GM19372 (cell line): ENCODE data around the gene TNFSF13B.
"Not testable (repeated sequence)": the region's sequence is repeated elsewhere in the genome, so short reads cannot be mapped to it uniquely, and the experiment has no call there.

Source experiments
- ATAC-seq: cut with Tn5 transposase; IDR thresholded peaks from one replicate; pipeline ENCODE4 v1.9.1; 2021; ENCODE audit warnings: mild to moderate bottlenecking, low read depth, moderate library complexity; ENCODE audit not compliant: unreplicated experiment

Gene TNFSF13B

DNA sequence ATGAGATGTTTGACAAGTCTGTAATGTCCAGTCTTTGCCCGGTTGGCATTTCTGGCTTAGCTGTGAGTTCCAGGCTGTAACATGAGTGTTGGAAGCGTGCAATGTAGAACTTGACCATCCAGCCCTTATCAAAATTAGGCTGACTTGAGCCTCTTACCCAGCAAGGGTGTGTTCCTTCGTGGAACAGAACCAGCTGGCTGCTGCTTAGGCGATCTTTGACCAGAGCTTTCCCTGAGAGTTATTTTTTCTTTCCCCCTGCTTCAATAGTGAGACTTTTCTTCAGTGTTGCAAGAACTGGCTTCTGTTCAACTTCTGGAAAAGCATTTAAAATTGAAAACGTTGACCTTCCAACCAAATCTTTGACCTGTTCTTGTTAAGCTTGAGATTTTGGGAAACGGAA, 6.5 kb downstream of the TNFSF13B start:
- ATAC-seq = no peak

DNA sequence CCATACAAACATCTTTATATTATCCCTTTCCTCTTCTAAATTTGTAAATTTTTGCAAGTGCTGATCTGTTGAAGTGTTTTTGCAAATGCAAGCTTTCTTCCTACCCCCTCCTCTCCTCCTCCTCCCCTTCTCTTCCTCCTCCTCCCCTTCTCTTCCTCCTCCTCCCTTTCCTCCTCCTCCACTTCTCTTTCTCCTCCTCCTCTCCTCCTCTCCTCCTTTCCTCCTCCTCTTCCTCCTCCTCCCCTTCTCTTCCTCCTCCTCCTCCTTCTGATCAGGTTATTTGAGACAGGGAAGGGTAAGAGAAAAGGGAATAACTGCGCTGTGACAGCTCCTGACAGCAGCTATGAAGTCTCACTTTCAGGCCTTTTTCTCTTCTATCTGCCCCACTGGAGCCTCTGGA, 8.9 kb downstream of the TNFSF13B start:
- ATAC-seq = no peak

DNA sequence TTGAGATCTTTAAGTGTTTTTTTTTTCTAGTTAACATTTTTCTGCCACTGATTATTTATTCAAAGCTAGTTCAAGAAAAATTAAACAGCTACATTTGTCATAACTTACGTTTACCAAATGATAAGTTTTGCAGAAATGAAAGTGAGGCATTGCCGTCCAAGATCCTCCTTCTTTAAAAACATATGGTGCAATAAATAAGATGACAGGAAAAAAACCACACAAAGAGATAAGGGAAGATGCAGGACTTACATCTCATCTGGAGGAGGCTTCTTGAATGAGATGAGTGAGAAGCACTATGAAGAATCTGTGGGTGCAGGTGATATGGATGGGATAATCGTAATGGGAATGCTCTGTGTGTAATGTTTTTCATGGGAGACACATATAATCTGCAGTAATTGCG, 12.4 kb downstream of the TNFSF13B start:
- ATAC-seq = no peak

DNA sequence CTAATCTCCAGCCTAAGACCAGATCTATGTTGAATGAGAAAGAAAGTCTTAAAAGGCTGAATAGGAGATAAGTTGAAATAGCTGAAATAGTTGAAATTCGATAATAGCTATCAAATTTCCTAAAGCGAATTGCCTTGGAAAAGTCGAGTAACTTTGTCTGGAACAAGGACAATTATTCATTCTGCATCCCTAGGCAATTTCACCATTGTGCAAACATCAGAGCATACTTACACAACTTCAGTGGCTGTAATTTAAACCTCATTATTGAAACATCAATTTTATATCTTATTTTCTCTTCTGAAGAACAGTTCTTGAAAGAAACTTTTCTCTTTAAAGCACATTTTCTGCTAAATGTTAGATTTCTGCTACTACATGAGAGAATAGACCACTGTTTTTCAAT, 13.6 kb downstream of the TNFSF13B start:
- ATAC-seq = no peak

DNA sequence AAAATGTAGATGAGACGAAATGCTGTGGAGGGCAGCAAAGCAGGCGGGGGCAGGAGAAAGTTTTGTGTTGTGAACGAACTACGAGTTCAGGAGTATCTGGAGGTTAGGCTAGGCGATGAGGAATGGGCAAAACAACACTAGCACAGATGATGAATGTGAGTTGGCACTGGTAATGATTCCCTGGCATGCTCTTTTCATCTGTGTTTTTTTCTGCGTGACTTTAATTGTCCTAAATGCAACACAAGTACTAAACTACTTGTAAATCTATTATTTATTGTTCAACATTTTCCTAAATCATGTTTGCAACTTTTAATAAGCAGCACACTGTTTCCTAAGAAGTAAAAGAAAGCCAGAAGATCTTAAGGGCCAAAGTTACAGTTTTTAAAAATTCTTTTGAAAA, 19.2 kb downstream of the TNFSF13B start:
- no peak for ATAC-seq

DNA sequence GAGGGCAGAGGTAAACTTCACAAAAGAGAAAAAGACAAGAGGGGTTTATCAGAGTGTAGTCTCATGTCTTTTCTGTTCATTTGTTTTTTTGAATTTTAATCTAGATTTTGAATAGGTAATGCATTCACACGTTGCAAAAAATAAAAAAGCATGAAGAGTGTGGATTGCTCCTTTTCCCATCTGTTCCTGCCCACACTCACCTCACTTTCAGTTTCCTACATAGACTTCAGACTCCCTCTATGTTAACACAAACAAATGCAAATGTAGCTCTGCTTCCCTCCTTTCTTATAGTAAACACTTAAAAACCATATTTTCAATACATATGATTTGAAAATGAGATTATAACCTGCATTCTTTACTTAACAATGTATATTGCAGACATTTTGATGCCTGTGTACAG, 20.3 kb downstream of the TNFSF13B start:
- ATAC-seq = no peak

DNA sequence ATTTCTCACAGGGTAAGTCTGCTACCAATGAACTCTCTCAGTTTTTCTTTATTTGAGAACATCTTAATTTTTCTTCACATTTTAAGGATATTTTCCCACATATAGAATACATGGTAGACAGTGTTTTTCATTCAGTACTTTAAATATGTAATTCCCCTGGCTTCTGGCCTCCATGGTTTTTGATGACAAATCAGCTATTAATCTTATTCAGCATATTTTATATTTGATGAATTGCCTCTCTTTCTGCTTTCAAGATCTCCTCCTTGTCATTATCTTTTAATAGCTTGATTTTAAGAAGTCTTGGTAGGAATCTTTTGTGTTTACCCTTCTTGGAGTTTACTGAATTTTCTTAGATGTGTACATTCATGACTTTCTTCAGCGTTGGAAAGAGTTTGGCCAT, 27.6 kb downstream of the TNFSF13B start:
- ATAC-seq = no peak

DNA sequence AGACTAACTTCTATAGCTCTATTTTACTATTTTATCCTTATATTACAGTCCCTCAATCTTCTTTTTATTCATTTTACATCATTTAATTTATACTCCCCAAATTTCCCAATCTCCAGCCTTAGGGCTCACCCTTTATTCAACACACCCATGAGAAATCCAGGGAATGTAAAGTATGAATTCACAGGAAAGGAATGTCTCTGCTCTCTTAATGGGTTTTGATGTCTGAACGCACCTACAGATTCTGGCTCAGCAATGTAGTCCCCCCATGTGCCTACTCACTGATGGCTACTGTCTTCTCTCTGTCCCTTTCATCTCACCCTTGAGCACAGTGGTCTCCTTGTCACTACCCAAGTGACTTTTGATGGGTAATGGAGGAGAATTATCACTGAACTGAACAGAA, 32.8 kb downstream of the TNFSF13B start:
- ATAC-seq = no peak

DNA sequence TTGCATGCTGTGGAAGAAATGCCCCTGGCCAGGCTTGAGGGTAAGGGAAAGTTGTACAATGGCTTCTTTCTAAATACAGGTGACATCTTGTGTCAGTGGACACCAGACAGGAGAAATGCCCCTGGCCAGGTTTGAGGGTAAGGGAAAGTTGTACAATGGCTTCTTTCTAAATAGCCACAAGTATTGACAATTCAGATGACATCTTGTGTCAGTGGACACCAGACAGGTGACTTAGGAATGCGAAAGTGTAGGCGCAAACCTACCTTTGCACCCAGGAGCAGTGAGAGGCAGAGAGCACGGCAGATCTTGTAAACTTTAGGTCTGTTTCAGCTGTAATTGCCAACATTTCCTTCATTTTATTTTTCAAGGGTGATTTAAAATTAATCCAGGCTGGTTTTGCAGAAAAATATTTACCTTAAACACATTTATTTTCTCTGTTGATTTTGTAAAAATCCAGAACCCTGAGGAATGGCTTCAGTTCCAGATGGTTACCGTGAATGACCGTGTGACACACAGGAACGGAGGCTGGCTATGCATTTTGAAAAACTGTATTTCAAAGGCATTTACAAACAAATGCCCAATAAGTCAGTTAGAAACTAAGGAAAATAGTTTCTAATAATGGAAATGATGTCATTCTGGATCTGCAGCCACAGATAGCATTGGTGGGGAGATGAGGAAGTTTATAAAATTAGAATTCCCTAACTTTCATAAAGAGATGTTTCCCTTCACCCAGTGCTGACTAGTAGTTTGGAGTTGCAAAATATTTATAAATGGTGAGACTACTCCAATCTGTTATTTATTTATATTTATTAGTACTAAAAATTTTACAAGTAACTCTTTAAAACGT, 34.9 kb downstream of the TNFSF13B start:
- ATAC-seq = no peak

DNA sequence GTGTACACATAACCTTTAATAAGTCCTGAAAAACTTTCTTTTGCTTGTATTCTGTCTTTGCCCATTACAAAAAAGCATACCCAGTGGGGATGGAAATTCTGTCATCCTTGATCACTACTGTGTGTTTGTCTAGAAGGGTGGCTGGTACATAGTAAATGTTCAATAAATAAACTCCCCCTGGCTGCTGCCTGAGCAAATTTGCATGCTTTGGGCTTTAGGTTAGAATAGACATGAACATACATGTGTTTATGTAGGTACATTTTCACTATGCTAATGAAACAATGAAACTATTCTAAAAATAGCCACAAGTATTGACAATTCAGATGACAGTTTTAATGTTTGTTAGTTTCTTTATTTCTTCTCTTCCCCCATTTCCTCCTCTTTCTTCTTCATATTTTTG, 36.1 kb downstream of the TNFSF13B start:
- ATAC-seq = peak; percentile 60

DNA sequence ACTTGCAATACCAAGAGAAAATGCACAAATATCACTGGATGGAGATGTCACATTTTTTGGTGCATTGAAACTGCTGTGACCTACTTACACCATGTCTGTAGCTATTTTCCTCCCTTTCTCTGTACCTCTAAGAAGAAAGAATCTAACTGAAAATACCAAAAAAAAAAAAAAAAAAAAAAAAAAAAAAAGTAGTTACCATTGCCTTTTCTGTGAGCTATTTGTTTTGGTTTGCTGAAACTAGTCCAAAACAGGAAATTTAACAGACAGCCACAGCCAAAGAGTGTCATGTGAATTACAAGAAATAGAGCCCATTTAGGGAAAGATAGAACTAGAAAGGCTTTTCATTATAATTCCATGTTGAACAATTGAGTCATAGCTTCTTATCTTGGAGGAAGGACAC, 37.3 kb downstream of the TNFSF13B start:
- ATAC-seq = no peak

DNA sequence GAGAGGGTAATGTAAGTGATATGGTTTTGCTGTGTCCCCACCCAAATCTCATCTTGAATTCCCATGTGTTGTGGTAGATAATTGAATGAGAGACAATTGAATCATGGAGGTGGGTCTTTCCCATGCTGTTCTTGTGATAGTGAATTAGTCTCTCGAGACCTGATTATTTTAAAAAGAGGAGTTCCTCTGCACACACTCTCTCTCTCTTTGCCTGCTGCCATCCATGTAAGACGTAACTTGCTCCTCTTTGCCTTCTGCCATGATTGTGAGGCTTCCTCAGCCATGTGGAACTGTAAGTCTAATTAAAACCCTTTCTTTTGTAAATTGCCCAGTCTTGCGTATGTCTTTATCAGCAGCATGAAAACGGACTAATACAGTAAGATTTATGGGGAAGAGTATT, 42.1 kb downstream of the TNFSF13B start:
- not testable (repeated sequence) for ATAC-seq

DNA sequence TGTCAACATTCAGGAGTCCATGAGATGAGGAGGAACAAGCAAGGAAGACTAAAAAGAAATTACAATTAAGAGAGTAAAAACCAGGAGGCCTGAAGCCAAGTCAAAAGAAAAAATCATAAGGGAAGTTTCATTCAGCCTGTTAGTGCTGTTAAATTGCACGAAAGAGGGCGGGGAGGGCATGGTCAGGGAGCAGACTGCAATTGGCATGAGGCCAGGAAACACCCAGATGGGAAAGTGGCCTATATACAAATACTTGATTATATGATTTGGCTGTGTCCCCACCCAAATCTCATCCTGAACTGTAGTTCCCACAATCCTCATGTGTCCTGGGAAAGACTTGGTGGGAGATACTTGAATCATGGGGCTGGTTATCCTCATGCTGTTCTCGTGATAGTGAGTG, 43.9 kb downstream of the TNFSF13B start:
- no peak for ATAC-seq

DNA sequence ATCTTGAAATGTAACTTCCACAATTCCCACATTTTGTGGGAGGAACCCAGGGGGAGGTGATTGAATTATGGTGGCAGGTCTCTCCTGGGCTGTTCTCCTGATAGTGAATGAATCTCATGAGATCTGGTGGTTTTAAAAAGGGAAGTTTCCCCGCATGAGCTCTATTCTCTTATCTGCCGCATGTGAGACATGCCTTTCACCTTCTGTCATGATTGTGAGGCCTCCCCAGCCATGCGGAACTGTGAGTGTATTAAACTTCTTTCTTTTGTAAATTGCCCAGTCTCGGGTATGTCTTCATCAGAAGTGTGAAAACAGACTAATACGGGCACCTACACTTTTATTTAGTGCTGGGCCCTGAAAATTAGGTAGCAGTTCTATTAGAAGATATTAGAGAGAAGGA, 45.8 kb downstream of the TNFSF13B start:
- no peak for ATAC-seq

DNA sequence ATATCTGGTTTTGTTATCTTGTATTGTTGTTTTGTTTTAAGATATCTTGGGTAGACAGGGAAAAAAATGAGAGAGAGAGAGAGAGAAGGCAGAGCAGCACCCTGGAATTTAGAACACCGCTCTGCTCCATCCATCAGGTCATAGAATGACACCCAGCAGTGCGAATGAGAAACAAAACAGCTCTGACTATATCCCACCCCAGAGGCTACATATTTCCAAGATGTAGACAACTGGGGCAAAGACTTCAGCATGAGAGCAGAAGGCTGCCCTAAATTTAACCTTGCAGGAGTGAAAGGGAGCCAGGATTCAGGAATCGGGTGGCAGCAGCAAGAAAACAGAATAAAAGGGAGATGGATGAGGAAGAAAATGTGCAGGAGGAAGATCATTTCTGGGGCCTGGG, 46.5 kb downstream of the TNFSF13B start:
- ATAC-seq = no peak

DNA sequence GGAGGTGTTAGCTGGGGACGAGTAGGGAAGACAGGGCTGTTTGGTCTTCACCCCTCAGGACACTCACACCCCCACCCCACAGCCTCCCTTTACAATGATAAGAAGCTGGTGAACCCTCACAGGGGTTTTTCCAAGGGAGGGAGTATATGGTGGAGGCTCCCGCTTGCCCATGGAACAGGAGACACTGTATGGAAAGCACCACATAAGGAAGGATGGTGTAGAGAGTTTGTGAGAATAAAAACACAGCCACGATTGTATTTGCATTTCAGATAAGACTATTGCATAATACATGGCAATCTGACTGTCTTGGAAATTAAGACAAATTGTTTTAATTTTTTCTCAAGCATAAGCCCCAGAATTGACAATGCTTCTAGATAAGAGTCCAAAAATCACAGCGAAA, 46.9 kb downstream of the TNFSF13B start:
- ATAC-seq = no peak

DNA sequence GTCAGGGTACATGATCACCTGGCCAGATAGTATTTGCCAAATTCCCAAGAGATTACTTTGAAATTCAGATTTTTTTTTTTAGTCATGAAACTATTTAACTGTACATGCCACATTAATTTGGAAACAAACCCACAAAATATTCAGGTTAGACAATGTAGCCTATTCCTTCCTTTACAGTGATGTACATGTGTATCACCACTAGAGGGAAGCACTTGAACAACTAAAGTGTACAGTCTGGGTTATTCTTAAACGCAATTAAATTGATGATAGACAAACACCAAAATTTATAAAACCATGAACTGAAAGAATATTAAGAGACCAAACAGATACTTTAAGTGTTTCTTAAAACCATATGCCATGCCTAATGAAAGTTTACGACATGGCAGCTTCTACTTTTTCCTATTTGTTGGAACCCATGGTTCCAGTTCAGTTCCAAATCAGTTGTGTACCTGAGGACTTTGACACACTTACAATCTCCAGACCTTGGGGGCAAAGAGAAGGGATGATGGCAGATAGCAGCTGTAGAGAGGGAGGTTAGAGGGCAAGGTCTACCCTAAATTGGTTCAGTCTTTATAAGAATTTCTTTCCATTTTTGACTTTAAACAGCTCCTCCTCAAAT, 52.8 kb downstream of the TNFSF13B start:
- peak; percentile 85 for ATAC-seq

DNA sequence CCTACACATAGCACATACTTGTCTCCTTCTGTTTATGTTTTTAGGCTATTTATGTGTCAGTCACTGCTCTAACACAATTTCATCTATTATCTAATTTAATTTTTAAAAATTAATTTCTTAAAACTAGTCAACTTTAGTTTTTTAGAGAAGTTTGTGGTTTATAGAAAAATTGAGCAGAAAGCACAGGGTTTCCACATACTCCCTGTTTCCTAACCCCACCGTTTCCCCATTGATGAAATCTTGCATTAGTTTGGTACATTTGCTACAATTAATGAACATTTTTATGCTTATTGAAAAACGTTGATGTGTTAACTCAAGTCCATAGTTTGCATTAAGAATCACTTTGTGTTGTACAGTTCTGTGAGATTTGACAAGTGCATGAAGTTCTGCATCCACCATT, 53.5 kb downstream of the TNFSF13B start:
- no peak for ATAC-seq

DNA sequence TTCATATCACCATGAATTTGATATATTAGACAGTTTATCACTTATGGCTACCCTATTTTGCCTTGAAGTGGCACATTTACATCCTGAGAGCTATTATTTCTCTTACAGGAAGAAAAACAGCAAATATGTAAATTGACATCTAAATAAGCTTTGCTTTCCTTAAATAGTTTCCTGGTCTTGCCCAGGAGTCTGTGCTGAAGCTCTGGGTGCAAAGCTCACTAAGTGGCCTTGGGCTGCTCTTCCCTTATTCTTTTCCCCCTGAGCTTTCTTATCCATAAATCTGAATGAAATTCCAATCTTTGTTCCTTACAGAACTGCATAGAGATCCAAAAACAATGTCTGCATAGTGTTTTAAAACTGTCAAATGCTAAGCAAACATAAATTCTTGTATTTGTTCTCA, 56.3 kb downstream of the TNFSF13B start:
- ATAC-seq = no peak

DNA sequence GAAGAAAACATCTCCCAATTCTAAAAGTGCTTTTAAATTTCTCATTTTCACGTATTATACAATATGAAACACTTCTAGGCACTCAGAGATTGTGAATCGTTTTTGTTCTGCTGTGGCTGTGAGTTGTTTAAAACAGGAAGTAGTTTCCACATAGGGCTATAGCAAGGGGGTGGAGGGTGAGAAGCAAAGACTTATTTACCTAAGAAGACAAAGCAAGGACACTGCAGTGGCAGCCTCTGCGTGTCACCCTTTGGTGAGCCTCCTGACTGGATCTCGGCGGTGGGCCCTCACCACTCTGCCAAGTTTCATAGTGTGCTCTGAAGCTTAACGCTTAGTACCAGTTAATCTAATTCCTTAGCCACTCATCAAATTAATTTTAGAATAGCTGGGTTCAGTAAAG, 56.8 kb downstream of the TNFSF13B start:
- peak; percentile 65 for ATAC-seq

DNA sequence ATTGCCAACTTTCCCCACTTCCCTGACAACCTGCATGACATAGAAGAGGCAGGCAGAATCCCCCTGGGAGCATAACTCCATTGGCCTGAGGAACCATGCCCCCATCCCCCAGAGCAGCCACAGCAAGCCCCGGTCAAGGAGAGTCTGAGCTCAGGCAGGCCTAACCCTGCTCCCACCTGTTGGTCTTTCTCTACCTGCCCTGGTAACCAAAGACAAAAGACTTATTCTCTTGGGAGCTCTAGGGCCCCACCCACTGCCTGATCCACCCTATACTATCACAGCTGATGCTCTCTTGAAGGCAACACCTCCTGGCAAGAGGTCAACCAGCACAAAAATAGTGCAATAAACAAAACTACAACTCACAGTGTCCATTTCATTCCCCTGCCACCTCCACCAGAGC, 59.3 kb downstream of the TNFSF13B start:
- ATAC-seq = no peak

DNA sequence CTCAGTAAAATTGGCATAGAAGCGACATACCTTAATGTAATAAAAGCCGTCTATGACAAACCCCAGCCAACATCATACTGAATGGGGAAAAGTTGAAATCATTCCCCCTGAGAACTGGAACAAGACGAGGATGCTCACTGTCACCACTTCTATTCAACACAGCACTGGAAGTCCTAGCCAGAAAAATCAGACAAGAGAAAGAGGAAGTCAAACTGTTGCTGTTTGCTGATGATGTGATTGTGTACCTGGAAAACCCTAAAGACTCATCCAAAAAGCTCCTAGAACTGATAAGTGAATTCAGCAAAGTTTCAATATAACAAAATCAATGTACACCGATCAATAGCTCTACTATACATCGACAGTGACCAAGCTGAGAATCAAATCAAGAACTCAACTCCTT, 63.3 kb downstream of the TNFSF13B start:
- no peak for ATAC-seq
